ENCODE measurements around the gene PDE8B. TPM values are rescaled to one million over a fixed set of nuclear protein-coding genes. Genes with fewer than 3 reads are reported as not detected.

The PDE8B gene
- total and polyA plus RNA-seq, 4 donors: 0.19 to 0.82 (median 0.49) TPM

GRCh38 chr5:77250021-77250420, 39.5 kb downstream of the PDE8B start:
- H3K27ac ChIP-seq (ENCODE audit: low read depth in 1 of 2, low read length in 2 of 2): no peak overlapping the region
- H3K9me3 ChIP-seq (ENCODE audit: control insufficient read depth in 4 of 4, low read length in 3 of 4): no peaks in the 10 kb centered on the region
- no peaks in the 10 kb centered on the region for H3K27me3 ChIP-seq (ENCODE audit: control insufficient read depth in 4 of 4, insufficient read depth in 4 of 4, low read length in 3 of 4)
- 92% methylated on average over 4 of the region's 4 CpGs for WGBS
- H3K4me3 ChIP-seq (ENCODE audit: low read depth in 1 of 3, low read length in 3 of 3): no peak overlapping the region
- no peaks in the 10 kb centered on the region for H3K4me1 ChIP-seq (ENCODE audit: control insufficient read depth in 4 of 4, insufficient read depth in 4 of 4, low read length in 3 of 4)
- no peak overlapping the region for H3K9ac ChIP-seq (ENCODE audit: low read depth in 1 of 2, low read length in 2 of 2)
- TF ChIP-seq ATF3 (IDR thresholded peaks at IDR 0.05): no peak
- no peaks in the 10 kb centered on the region for H3K36me3 ChIP-seq (ENCODE audit: control insufficient read depth in 4 of 4, insufficient read depth in 3 of 4, low read depth in 1 of 4, low read length in 3 of 4)
- no peak for DNase-seq (ENCODE audit: low spot score)

- H3K4me3 ChIP-seq (ENCODE audit: low read depth in 1 of 3, low read length in 3 of 3): no peak overlapping the region
- H3K27ac ChIP-seq (ENCODE audit: low read depth in 1 of 2, low read length in 2 of 2): no peak overlapping the region
- no peak for DNase-seq (ENCODE audit: low spot score)
- H3K9me3 ChIP-seq (ENCODE audit: control insufficient read depth in 4 of 4, low read length in 3 of 4): no peaks in the 10 kb centered on the region
- no peaks in the 10 kb centered on the region for H3K36me3 ChIP-seq (ENCODE audit: control insufficient read depth in 4 of 4, insufficient read depth in 3 of 4, low read depth in 1 of 4, low read length in 3 of 4)
- TF ChIP-seq, protein P1, sequence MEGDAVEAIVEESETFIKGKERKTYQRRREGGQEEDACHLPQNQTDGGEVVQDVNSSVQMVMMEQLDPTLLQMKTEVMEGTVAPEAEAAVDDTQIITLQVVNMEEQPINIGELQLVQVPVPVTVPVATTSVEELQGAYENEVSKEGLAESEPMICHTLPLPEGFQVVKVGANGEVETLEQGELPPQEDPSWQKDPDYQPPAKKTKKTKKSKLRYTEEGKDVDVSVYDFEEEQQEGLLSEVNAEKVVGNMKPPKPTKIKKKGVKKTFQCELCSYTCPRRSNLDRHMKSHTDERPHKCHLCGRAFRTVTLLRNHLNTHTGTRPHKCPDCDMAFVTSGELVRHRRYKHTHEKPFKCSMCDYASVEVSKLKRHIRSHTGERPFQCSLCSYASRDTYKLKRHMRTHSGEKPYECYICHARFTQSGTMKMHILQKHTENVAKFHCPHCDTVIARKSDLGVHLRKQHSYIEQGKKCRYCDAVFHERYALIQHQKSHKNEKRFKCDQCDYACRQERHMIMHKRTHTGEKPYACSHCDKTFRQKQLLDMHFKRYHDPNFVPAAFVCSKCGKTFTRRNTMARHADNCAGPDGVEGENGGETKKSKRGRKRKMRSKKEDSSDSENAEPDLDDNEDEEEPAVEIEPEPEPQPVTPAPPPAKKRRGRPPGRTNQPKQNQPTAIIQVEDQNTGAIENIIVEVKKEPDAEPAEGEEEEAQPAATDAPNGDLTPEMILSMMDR (IDR thresholded peaks at IDR 0.05; ENCODE audit: low read depth, low read length, missing input control): no peak
- TF ChIP-seq JUND (IDR thresholded peaks at IDR 0.05): no peak
- TF ChIP-seq HNF4G (IDR thresholded peaks at IDR 0.05): no peak
- TF ChIP-seq NR2F2 (IDR thresholded peaks at IDR 0.05): no peak
- TF ChIP-seq SP1 (IDR thresholded peaks at IDR 0.05): no peak
- no peak for TF ChIP-seq ZBTB33 (IDR thresholded peaks at IDR 0.05)
- TF ChIP-seq TAF1 (conservative IDR thresholded peaks at IDR 0.05): no peak
- TF ChIP-seq, protein P2, sequence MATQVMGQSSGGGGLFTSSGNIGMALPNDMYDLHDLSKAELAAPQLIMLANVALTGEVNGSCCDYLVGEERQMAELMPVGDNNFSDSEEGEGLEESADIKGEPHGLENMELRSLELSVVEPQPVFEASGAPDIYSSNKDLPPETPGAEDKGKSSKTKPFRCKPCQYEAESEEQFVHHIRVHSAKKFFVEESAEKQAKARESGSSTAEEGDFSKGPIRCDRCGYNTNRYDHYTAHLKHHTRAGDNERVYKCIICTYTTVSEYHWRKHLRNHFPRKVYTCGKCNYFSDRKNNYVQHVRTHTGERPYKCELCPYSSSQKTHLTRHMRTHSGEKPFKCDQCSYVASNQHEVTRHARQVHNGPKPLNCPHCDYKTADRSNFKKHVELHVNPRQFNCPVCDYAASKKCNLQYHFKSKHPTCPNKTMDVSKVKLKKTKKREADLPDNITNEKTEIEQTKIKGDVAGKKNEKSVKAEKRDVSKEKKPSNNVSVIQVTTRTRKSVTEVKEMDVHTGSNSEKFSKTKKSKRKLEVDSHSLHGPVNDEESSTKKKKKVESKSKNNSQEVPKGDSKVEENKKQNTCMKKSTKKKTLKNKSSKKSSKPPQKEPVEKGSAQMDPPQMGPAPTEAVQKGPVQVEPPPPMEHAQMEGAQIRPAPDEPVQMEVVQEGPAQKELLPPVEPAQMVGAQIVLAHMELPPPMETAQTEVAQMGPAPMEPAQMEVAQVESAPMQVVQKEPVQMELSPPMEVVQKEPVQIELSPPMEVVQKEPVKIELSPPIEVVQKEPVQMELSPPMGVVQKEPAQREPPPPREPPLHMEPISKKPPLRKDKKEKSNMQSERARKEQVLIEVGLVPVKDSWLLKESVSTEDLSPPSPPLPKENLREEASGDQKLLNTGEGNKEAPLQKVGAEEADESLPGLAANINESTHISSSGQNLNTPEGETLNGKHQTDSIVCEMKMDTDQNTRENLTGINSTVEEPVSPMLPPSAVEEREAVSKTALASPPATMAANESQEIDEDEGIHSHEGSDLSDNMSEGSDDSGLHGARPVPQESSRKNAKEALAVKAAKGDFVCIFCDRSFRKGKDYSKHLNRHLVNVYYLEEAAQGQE (IDR thresholded peaks at IDR 0.05): no peak
- TF ChIP-seq RAD21 (IDR thresholded peaks at IDR 0.05): no peak
- no peak for TF ChIP-seq FOXA1 (IDR thresholded peaks at IDR 0.05)
- TF ChIP-seq FOXA2 (IDR thresholded peaks at IDR 0.05): no peak
- TF ChIP-seq EGR1 (IDR thresholded peaks at IDR 0.05; ENCODE audit: low read depth in 2 of 2): no peak
- 81% methylated on average over 3 of the region's 3 CpGs for WGBS
- H3K4me1 ChIP-seq (ENCODE audit: control insufficient read depth in 4 of 4, insufficient read depth in 4 of 4, low read length in 3 of 4): no peaks in the 10 kb centered on the region
- no peak overlapping the region for H3K9ac ChIP-seq (ENCODE audit: low read depth in 1 of 2, low read length in 2 of 2)
- H3K27me3 ChIP-seq (ENCODE audit: control insufficient read depth in 4 of 4, insufficient read depth in 4 of 4, low read length in 3 of 4): no peaks in the 10 kb centered on the region
Measured at GRCh38 chr5:77251921-77252320, 41.4 kb downstream of the PDE8B start.
